ENCODE data around the gene FRS3.
"Not testable (repeated sequence)": the region's sequence is repeated elsewhere in the genome, so short reads cannot be mapped to it uniquely, and the experiment has no call there.

Gene FRS3

DNA sequence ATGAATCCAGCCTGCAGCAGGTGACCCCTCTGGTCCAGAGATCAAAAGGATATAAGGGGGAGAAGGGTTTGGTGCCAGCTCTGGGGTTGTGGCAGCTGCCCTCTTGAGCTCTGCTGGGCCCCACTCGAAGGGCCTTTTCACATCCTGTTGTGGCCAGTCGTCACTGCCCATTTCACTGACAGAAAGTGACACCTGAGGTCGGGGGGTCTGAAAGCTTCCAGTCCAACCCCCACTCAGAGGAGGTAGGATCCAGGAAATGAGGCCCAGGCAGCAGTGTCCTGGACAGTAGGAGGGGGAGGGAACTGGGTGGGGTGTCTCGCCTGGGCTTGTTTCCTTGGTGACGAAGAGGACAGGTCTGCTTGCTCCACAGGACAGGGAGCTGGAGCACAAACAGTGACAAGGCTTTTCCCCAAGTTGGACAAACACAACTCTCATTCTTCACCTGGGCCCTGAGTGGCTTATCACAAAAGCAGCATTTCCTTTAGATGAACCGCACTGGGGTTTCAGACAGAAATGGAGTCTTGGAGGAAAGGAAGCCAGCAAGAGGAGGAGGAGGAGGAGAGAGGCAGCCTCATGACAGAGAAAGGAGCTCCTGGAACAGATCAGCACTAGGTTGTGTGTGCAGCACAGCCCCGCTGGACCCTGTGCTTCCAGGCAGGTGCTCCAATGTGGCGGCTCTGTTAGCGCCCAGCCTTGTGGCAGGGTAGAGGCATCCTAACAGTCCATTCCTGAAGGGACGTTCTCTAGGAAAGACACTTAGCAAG is 11.0 kb downstream of the FRS3 start:
- no peak for DNase-seq (ENCODE audit: low spot score)

DNA sequence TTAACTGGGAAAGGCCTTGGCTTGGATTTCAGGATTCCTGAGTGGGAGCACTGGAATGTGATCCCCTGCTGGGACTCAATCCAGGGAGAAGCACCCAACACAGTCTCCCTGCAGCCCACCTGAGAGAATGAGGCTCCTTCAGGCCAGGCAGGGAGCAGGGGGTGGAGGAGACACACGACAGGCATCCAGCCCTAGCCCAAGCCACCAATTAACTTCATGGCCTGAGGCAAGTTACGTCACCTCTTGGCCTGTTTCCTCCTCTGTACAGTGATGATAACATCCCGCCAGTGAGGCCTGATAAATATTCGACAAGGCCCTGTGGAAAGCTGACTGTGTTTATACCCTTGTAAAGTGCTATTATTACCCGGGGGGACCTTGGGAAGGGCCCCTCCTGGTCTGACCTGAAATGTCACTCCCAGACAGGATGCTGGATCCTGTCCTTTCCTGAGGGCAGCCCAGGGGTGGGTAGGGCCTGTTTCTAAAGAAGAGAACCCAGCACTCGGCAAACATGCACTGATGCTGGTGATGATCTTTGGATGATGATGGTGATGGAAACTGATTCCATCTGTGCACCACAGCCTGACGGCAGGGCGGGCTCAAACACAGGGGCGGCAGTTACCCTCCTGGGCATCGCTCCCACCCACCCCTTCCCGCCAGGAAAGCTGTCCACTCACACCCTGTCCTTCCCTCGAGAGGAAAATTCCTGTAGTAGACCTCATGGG is 12.4 kb downstream of the FRS3 start:
- DNase-seq (ENCODE audit: low spot score), result peak; percentile 63

DNA sequence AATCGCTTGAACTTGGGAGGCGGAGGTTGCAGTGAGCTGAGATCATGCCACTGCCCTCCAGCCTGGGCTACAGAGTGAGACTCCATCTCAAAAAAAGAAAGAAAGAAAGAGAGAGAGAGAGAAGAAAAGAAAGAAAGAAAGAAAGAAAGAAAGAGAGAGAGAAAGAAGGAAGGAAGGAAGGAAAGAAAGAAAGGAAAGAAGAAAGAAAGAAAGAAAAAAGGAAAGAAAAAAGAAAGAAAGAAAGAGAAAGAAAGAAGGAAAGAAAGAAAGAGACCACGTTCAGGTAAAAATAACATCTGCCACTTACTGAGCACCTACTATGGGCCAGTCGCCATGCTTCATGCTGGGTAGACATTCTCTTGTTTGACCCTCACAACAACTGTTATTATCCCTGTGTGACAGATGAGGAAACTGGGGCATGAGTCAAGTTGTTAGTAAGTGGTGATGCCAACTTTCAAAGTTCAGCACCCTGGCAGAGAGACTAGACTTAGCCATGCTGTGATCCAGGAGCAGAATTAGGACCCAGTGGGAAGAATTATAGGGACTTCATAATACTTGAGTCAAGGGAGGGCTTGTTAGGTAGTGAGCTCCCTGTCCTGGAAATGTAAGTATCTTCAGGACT is 13.5 kb downstream of the FRS3 start:
- not testable (repeated sequence) for DNase-seq (ENCODE audit: low spot score)

DNA sequence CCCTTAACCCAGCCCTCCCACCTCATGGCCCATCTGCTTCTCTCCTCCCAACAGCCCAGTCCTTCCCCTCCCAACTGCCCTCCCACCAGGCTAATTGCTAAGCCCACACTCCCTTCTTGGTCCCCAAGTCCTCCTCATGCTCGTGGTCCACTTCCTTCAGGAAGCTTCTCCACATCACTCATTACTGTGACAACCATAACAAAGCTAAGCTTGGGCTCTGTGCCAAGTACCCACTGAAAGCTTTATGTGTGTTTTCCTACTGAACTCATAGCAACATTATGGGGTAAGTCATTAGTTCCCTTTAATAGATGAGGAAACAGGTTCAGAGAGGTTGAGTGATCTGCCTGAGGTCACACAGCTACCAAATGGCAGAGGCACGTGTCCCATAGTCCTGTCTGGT is 16.2 kb downstream of the FRS3 start:
- DNase-seq (ENCODE audit: low spot score), result no peak

DNA sequence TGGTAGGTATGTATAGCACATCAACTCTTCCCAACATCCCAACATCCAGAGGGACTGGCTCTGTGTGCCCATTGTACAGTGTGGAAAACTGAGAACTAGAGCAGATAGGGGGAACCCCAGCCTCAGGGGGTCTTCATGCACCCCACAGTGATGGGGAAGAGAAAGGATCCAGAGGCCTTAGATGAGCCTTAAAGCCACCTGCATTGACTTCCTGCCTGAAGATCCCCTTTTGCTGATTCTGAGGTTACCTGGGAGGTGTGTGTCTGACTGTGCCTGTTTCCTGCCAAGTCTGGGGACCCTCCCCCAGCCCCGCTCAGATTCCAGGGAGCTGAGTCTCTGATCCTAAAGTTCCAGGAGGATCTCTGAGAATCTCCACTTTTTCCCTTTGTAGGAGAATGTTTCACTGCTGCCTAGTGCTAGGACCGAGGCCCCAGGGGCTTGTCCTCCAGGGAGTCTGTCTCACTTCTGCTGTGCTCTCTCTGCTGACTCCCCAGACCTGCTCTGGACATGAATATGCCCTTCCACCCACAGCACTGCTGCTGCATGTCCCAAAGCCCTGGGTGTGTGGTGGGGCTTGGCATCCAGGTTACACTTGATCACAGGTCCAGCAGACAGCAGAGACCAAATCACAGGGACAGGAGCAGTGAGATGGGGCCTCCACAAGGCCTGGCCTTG is 19.7 kb downstream of the FRS3 start:
- DNase-seq (ENCODE audit: low spot score), result no peak

DNA sequence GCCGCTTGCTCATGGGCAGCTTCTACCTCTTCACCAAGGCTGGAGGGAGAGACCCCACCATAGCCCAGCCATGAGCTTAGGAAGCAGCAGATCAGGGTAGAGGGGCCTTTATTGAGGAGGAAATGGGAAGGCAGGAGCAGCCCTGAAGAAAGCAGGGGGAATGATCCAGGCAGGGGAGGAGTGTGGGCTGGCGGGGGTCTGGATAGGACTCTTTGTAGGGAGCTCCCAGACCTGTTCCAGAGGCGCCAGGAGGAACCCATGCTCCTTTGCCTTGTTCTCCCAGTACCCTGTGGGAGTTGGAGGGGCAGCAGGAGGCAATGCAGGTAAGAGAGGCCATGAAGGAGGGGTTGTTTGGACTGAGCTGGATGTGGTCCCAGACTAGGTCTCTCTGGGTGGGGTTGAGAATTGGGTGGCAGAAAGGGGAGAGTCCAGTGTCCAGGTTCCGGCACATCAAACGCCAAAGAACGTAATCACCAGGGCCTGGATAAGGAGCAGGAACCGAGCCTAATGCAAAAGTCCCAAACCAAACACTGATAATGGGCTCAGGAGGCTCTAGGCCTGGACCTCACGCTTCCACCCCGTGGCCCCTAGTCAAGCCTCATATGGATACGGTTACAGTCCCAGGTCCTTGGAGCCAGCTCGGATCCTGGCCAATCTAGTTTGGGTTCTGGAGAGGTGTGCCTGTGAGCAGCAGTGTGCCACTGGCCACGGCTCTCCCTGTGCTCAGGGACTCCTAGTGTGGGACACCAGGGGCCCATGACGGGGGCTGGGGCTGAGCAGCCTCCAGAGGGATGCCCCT is 20.4 kb downstream of the FRS3 start:
- DNase-seq (ENCODE audit: low spot score), result no peak

DNA sequence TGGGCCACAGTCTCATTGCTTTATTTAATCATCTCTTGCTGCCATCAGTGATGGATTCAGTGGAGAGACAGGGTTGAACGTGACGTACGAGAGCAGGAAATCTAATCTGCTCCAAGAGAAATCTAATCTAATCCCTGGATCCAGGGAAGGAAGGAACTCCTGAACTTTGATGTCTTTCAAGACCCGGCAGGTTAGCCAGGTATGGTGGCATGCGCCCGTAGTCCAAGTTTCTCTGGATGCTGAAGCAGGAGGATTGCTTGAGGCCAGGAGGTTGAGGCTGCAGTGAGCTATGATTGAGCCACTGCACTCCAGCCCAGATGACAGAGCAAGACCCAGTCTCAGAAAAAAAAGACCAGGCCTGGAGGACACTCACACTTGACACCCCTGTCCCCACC is 21.1 kb downstream of the FRS3 start:
- no peak for DNase-seq (ENCODE audit: low spot score)

DNA sequence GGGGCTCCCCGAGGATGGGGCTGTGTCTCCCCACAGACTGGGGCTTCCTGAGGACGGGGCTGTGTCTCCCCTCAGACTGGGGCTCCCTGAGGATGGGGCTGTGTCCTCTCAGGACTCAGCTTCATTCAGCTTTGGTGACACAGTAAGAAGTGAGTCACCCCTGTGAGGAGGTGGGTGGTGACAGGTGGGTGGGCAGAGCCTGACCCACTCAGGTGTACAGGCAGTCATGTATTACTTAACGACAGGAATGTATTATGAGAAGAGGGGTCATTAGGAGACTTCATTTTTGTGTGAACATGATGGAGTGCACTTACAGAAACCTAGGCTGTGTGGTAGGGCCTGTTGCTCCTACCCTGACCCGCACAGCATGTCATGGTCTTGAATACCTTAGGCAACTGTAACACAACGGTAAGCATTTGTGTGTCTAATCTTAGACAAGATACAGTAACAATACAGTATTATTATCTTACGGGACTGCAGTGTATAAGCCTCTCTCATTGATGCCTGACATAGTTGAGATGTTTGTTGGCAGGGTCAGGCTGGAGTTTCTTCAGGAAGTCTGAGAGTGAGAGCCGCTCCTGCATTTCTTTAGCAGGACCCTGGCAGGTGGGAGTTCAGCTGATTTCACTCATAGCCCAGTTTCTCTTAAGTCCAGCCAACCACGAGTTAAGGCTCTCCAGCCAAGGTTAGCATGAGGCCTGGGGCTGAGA is 21.6 kb downstream of the FRS3 start:
- no peak for DNase-seq (ENCODE audit: low spot score)

DNA sequence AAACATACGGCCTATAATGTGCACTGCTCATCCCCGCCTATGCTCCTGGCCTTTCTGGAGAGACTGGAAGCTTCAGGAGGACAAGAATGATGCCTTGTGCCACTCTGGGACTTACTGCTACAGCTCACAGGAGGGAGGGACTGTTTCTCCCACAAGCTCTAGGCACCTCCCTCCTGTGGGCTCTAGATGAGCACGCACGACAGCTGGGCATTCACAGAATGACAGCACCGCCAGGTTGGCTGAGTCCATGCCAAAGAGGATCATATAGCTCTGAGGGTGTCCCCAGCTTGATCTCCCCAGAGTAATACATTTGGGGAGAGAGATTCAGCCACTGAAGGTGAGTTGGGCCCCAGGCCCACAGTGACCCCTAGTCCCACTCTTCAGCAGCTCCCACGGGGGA is 22.4 kb downstream of the FRS3 start:
- DNase-seq (ENCODE audit: low spot score), result no peak

DNA sequence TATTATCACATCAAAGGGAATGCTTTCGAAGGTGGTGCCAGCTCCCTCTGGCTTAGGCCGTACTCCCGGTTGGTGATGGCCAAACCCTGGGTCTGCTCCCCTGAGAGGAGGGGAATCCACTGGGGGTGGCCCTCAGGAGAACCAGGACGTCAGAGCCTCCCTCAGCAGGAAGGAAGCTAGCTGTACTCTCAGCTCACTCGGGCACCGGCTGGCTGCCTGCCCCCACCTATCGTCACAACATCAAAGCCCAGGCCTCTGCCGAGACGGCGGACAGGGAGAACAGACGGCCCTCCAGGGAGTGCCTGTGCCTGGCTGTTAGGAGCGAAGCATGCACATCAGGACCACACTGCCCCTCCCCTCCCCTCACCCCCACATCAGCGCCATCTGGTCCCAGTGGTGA is 23.3 kb downstream of the FRS3 start:
- no peak for DNase-seq (ENCODE audit: low spot score)

DNA sequence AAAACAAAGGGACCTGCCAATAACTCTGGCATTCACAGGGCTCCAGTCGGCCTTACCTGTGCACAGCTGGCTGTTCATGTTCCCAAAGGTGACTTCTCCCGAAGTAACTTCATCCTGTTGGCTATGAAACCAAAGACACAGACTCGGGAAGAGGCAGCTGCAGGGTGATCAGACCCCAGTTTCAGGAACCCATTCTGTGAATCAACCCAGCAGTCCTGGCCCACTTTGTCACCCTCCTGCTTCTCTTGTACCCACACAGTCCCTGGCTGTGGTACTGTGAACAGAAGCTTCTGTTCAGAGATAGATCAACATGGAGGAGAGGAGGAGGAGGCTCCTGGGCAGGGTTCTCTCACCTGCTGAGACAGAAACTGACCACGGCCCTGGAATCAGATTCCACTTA is 23.8 kb downstream of the FRS3 start:
- DNase-seq (ENCODE audit: low spot score), result no peak

DNA sequence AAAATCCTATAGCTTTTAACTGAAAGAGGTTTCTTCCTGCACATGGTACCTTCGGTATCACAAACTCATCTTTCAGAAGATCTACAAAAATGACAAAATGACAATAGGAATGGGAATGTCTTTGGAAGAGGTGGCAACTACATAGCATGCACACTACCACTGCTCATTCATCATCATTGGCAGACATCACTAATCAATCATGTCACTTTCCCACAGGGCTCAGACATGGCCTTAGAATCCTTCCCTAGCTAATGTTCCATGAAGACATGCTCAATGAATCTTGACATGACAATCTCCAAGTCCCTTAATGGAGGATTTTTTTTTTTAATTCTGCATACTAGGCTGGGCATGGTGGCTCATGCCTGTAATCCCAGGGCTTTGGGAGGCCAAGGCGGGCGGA is 29.3 kb downstream of the FRS3 start:
- no peak for DNase-seq (ENCODE audit: low spot score)

DNA sequence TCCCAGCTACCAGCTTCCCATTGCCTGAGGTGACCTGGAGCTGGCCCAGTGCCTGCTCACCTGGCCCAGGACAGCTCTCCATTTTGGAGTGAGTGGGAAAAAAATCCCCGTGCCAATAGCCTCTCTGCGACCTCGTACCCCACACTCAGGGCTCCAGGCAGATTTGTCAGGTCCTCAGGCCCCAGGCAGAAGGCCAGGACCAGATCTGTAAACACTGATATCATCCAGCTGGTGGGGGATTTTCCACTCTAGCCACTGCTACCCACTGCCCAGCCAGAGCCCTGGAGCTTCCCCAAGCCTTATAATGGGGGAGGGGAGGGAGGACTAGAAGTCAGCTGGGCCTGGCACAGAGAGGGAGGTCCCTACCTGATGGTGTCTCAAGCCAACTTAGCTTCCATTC is 31.2 kb downstream of the FRS3 start:
- no peak for DNase-seq (ENCODE audit: low spot score)

DNA sequence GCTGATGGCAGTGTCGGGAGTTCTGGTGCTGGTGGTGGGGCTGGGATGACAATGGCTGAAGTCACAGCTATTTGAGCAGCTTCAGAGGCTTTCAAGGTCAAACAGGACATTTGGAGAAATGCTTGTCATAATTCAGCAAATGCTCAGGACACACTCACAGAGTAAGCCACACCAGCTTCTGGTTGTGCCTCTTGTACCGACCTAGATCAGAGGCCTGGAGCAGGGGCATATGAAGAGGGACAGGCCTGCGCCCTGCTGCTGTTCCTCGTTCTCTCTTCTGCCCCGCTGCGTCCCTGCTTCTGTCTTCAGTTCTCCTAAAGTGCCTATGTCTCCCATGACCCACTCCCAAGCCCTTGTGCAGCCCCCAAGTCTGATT is 31.6 kb downstream of the FRS3 start:
- no peak for DNase-seq (ENCODE audit: low spot score)

DNA sequence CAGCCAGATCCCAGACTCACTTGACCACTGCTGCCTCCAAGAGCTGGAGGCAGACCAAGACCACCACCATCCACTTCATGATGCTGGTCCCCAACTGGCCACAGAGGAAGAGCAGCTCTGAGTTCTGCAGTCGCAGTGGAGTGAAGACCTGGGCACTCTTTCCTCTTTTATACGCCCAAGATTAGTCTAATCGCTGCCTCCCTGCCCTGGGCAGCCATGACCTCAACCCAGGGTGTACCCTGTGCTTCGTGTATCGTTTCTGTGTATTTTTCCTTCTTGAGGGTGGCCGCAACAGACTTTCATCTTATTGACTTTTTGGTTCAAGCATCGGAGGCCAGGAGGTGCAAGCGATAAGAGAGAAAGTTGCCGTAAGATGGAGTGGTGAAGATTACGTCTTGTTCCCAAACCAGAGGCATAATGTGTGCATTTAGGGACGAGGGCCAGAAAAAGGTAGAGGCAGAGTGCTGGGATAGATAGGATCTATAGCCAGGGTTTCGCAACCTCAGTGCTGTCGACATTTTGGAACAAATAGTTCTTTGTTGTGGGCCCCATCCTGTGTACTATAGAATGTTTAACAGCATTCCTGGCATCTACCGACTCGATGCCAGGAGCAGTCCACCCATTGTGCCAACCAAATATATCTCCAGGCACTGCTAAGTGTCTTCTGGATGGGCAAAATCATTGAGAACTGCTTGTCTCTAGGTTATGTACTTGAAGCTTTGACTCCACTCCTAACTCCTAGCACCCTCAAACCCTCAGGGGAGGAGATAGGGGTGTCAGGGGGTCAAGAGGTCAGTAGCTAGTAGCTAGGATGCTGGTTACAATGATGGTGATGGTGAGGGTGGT is 32.2 kb downstream of the FRS3 start, which contains the start of gene PGC:
Gene PGC, minus strand, starts transcription at position 142 of the 846 bp plus-strand sequence. Its CDS starts 63 bp downstream, at position 79.
- no peak for DNase-seq (ENCODE audit: low spot score)

DNA sequence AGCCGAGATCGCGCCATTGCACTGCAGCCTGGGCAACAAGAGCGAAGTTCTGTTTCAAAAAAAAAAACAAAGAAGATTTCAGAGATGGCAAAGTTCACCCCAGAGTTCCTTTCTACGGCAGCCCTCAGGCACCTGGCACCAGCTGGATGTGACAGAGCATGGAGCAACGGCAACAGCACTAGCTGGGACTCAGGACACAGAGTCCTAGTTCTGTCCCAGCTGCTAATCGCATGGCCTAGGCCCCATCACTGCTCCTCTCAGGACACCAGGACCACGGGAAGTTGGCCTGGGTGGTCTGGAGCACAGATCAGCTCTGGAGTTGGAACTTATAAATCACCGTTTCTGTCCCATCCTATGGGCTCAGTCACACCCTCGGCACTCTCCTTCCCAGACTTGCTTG is 33.6 kb downstream of the FRS3 start:
- no peak for DNase-seq (ENCODE audit: low spot score)

DNA sequence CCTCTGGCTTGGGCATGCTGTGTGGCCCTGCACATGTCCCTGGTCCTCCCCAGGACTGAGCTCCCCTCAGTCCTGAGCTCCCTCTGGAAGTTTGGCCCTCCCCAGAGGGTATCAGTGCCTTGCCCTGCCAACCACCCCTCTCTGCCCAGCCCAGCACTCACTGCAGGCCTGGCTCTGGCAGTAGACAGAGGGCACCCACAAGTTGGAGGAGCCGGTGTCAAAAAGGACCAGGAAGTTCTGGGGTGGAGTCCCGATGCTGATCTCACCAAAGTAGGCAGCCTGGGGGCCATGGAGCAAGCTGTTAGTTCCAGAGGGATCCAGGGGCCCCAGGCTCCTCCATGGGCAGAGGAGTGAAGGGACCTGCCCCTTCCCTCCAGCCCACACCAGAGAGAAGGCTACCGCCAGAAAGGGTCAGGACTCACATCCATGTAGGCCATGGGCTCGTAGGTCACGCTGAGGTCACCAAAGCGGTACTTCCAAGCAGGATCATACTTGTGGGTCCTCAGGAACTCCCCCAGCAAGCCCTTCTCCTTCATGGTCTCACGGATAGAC is 35.4 kb downstream of the FRS3 start:
- no peak for DNase-seq (ENCODE audit: low spot score)

DNA sequence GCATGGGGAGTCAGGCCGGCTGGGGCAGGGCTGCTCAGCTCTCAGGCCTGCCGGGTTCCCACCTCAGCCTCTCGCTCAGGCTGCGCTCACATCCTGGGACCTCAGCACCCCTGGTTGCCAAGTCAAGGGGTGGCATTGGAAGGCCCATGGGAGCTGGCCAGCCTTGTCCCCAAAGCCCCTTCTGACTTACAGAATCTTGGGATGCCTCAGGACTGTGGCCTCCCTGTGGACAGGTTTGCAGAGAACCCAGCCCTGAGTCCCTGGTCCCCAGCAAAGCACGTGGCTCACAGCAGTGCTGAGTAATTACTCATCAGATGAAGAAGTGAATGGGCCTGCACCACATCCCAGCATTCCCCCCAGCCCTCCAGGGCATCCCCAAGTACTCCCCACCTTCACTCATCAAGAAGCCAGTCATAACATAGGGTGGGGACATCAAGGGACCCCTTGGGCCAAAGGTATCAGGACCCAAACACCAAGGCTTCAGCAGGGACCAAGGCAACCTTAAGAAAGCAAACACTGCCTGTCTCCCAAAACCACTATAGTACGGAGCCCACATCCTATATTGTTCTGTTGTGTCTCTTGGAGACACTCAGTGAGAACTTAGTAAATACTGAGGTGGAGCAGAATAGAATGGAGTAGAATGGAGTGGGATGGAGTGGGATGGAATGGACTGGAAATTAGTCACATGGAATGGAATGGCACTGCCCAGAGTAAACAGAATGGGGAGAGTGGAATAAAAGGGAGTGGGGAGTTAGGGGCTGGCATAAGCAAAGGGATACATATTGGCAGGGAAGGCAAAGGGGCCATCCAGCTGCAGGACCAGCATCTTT is 36.1 kb downstream of the FRS3 start:
- no peak for DNase-seq (ENCODE audit: low spot score)

All from LoVo (cell line).